H1 (cell line): ENCODE measurements around the gene SMIM32.

ENCODE experiments used
- BRCA1 ChIP-seq: IDR thresholded peaks from 2 replicates; pipeline ENCODE4 v1.6.1; 2012; ENCODE audit warnings: low read depth, low read length, improper control_type of control experiment
- CTCF ChIP-seq, 3 experiments: IDR thresholded peaks; 1 replicate in 2 of 3; 2 replicates in 1 of 3; pipeline versions ENCODE4 v1.5.1 to v1.6.1; 2011; ENCODE audit warnings: low read length in 3 of 3, mild to moderate bottlenecking in 3 of 3, inconsistent platforms in 2 of 3, low read depth in 1 of 3, moderate library complexity in 1 of 3; ENCODE audit not compliant: insufficient read depth in 1 of 3; ENCODE audit errors: control extremely low read depth in 1 of 3
- TCF12 ChIP-seq: IDR thresholded peaks from 2 replicates; pipeline ENCODE4 v1.6.1; 2011; ENCODE audit warnings: low read depth, mild to moderate bottlenecking, low read length
- TF ChIP-seq, protein P1 (sequence below): IDR thresholded peaks from 2 replicates; pipeline ENCODE4 v1.6.1; 2011; ENCODE audit warnings: low read length, improper control_type of control experiment

- TF ChIP-seq TCF12 (no peak), BRCA1 (no peak), CTCF (IDR thresholded peaks at IDR 0.05; ENCODE audit: control extremely low read depth in 1 of 3, insufficient read depth in 1 of 3, low read depth in 1 of 3, low read length in 3 of 3) (no peak)
- TF ChIP-seq, protein P1, sequence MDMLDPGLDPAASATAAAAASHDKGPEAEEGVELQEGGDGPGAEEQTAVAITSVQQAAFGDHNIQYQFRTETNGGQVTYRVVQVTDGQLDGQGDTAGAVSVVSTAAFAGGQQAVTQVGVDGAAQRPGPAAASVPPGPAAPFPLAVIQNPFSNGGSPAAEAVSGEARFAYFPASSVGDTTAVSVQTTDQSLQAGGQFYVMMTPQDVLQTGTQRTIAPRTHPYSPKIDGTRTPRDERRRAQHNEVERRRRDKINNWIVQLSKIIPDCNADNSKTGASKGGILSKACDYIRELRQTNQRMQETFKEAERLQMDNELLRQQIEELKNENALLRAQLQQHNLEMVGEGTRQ: no peak
Observed at GRCh38 chr5:136205061-136205702, 12.2 kb upstream of the SMIM32 start.
